H1 (cell line): ENCODE data around the gene ZC3HAV1. TPM values are rescaled to one million over a fixed set of nuclear protein-coding genes. Genes with fewer than 3 reads are reported as not detected.
"Not testable (repeated sequence)": the region's sequence is repeated elsewhere in the genome, so short reads cannot be mapped to it uniquely, and the experiment has no call there.

Source experiments
- CTCF ChIA-PET: fragments of 300-600 bp; sonication (Branson Sonifier 250); formaldehyde crosslinking; loops from one replicate; lab custom pipeline; 2021; ENCODE audit not compliant: partially characterized antibody; lab: Charles Lee
- POLR2A ChIA-PET: fragments of 300-600 bp; sonication (Branson Sonifier 250); formaldehyde crosslinking; loops from one replicate; lab custom pipeline; 2021; ENCODE audit warnings: inconsistent platforms; ENCODE audit not compliant: partially characterized antibody; lab: Charles Lee
- DNase-seq, 2 experiments: peaks; one replicate each; pipeline versions ENCODE4 v3.0.0 to v3.0.0-alpha.2; 2010 to 2022; ENCODE audit warnings: low spot score in 2 of 2, low read depth in 1 of 2, mixed read lengths in 1 of 2
- FAIRE-seq: peaks from 2 replicates; lab custom pipeline; 2011; peaks lifted over from hg19 to GRCh38; lab: Jason Lieb, UNC
- H2AFZ ChIP-seq: 2 replicates; pipeline ENCODE4 v1.8.1; 2012; ENCODE audit warnings: low read length, inconsistent platforms
- H2AK5ac ChIP-seq: 2 replicates; pipeline ENCODE4 v1.6.1; 2013; ENCODE audit warnings: low read depth, low read length
- H2BK120ac ChIP-seq: replicated peaks from 2 replicates; pipeline ENCODE3; 2013; ENCODE audit warnings: low read depth, low read length, inconsistent platforms
- H2BK12ac ChIP-seq: 2 replicates; pipeline ENCODE4 v1.6.1; 2013; ENCODE audit warnings: low read depth, low read length
- H2BK15ac ChIP-seq: 2 replicates; pipeline ENCODE4 v1.6.1; 2013; ENCODE audit warnings: low read length
- H2BK20ac ChIP-seq: 2 replicates; pipeline ENCODE4 v1.6.1; 2013; ENCODE audit warnings: low read length
- H2BK5ac ChIP-seq: 2 replicates; pipeline ENCODE4 v1.6.1; 2013; ENCODE audit warnings: low read depth, low read length
- H3K14ac ChIP-seq: 2 replicates; pipeline ENCODE4 v1.6.1; 2013; ENCODE audit warnings: inconsistent platforms; ENCODE audit not compliant: insufficient read length
- H3K18ac ChIP-seq: 2 replicates; pipeline ENCODE4 v1.6.1; 2013; ENCODE audit warnings: low read length; ENCODE audit errors: extremely low read depth
- H3K23ac ChIP-seq: 2 replicates; pipeline ENCODE4 v1.6.1; 2013; ENCODE audit warnings: inconsistent platforms; ENCODE audit not compliant: insufficient read length
- H3K23me2 ChIP-seq: 2 replicates; pipeline ENCODE4 v1.6.1; 2013; ENCODE audit warnings: low read depth, low read length
- H3K27ac ChIP-seq: 2 replicates; pipeline ENCODE4 v1.6.1; 2011; ENCODE audit warnings: low read depth, low read length, inconsistent platforms
- H3K27me3 ChIP-seq, 4 experiments: replicated peaks in 1 of 4; 1 replicate in 1 of 4; 2 replicates in 3 of 4; pipeline versions ENCODE4 v1.6.1 to v1.8.1; 2011 to 2013; ENCODE audit warnings: low read length in 3 of 4, mild to moderate bottlenecking in 3 of 4, inconsistent platforms in 2 of 4, mixed read lengths in 2 of 4, moderate library complexity in 1 of 4; ENCODE audit not compliant: control insufficient read depth in 3 of 4, insufficient read depth in 3 of 4; ENCODE audit errors: extremely low read depth in 1 of 4
- H3K36me3 ChIP-seq, 4 experiments: 2 replicates each; pipeline versions ENCODE4 v1.6.1 to v1.8.1; 2011 to 2013; ENCODE audit warnings: mild to moderate bottlenecking in 4 of 4, low read length in 3 of 4, moderate library complexity in 2 of 4, control low read depth in 1 of 4, inconsistent platforms in 1 of 4; ENCODE audit not compliant: insufficient read depth in 4 of 4, control insufficient read depth in 2 of 4
- H3K4ac ChIP-seq: replicated peaks from 2 replicates; pipeline ENCODE3; 2013; ENCODE audit warnings: low read length, low read depth, mixed read lengths, inconsistent platforms; ENCODE audit not compliant: insufficient read length
- H3K4me1 ChIP-seq, 4 experiments: replicated peaks in 1 of 4; 1 replicate in 1 of 4; 2 replicates in 3 of 4; pipeline versions ENCODE4 v1.6.1 to v1.8.1; 2011 to 2013; ENCODE audit warnings: low read length in 3 of 4, inconsistent platforms in 2 of 4, mixed read lengths in 1 of 4; ENCODE audit not compliant: insufficient read depth in 4 of 4, control insufficient read depth in 3 of 4
- H3K4me2 ChIP-seq, 2 experiments: 2 replicates each; pipeline versions ENCODE4 v1.6.1 to v1.8.1; 2011 to 2013; ENCODE audit warnings: low read depth in 2 of 2, low read length in 2 of 2, control low read depth in 1 of 2, inconsistent platforms in 1 of 2, mild to moderate bottlenecking in 1 of 2; ENCODE audit not compliant: insufficient read depth in 1 of 2
- H3K4me3 ChIP-seq, 4 experiments: fragments of 200-600, 300-600 bp in 1 of 4; sonication (generic), shearing (Covaris generic), sonication (Bioruptor Twin) in 1 of 4; 2 replicates each; pipeline versions ENCODE4 v1.5.1 to v1.8.1; 2011 to 2016; ENCODE audit warnings: low read length in 4 of 4, low read depth in 3 of 4, control low read depth in 2 of 4, inconsistent platforms in 2 of 4, mild to moderate bottlenecking in 2 of 4, mixed read lengths in 1 of 4, moderate library complexity in 1 of 4; ENCODE audit not compliant: insufficient read depth in 2 of 4; ENCODE audit errors: extremely low read depth in 1 of 4
- H3K56ac ChIP-seq: replicated peaks from 2 replicates; pipeline ENCODE3; 2013; ENCODE audit warnings: low read depth, mild to moderate bottlenecking, mixed read lengths, low read length, inconsistent platforms; ENCODE audit not compliant: insufficient read length
- H3K79me1 ChIP-seq: 2 replicates; pipeline ENCODE4 v1.6.1; 2013; ENCODE audit warnings: low read depth, low read length, control low read depth
- H3K79me2 ChIP-seq, 2 experiments: 2 replicates each; pipeline versions ENCODE4 v1.6.1 to v1.8.1; 2012 to 2013; ENCODE audit warnings: low read length in 2 of 2, mild to moderate bottlenecking in 2 of 2, inconsistent platforms in 1 of 2; ENCODE audit not compliant: insufficient read depth in 2 of 2, control insufficient read depth in 1 of 2
- H3K9ac ChIP-seq, 4 experiments: replicated peaks in 1 of 4; 1 replicate in 1 of 4; 2 replicates in 3 of 4; pipeline versions ENCODE4 v1.6.1 to v1.8.1; 2011 to 2013; ENCODE audit warnings: low read depth in 3 of 4, low read length in 3 of 4, control low read depth in 2 of 4, mild to moderate bottlenecking in 2 of 4, moderate library complexity in 2 of 4, inconsistent platforms in 1 of 4; ENCODE audit errors: extremely low read depth in 1 of 4
- H3K9me3 ChIP-seq, 2 experiments: 2 replicates each; pipeline versions ENCODE4 v1.6.1 to v1.8.1; 2012 to 2013; ENCODE audit warnings: mild to moderate bottlenecking in 2 of 2, moderate library complexity in 2 of 2, control low read depth in 1 of 2, inconsistent platforms in 1 of 2, low read depth in 1 of 2, low read length in 1 of 2, mixed read lengths in 1 of 2; ENCODE audit not compliant: insufficient read depth in 2 of 2
- H4K20me1 ChIP-seq, 2 experiments: replicated peaks in 1 of 2; 2 replicates each; pipeline versions ENCODE3 to v1.8.1; 2011 to 2013; ENCODE audit warnings: inconsistent platforms in 2 of 2, low read length in 2 of 2, mild to moderate bottlenecking in 1 of 2; ENCODE audit not compliant: insufficient read depth in 2 of 2, control insufficient read depth in 1 of 2
- H4K5ac ChIP-seq: 2 replicates; pipeline ENCODE4 v1.6.1; 2013; ENCODE audit warnings: low read length, low read depth, mixed read lengths, inconsistent platforms; ENCODE audit not compliant: insufficient read length
- H4K8ac ChIP-seq: 2 replicates; pipeline ENCODE4 v1.8.0; 2013; ENCODE audit warnings: mild to moderate bottlenecking, moderate library complexity, low read length, inconsistent platforms; ENCODE audit not compliant: insufficient read depth; ENCODE audit errors: extremely low read depth
- H4K91ac ChIP-seq: replicated peaks from 2 replicates; pipeline ENCODE3; 2013; ENCODE audit warnings: low read length, mixed read lengths, inconsistent platforms; ENCODE audit not compliant: insufficient read length
- WGBS, 2 experiments: shearing (Covaris generic) in 1 of 2; methylation state at CpG; one replicate each; pipeline versions ENCODE4 v1.1.6 to v1.1.7; 2013 to 2015; ENCODE audit warnings: low lambda C conversion rate in 2 of 2, mixed read lengths in 2 of 2, inconsistent platforms in 1 of 2, low coverage in 1 of 2, missing lambda C conversion rate in 1 of 2; ENCODE audit not compliant: insufficient replicate concordance in 2 of 2, insufficient coverage in 1 of 2, insufficient read length in 1 of 2; ENCODE audit errors: extremely low coverage in 1 of 2, missing lambda C conversion rate in 1 of 2; 5-methylcytosine and 5-hydroxymethylcytosine counted together
- polyA plus RNA-seq, 7 experiments: library from polyadenylated mRNA; depleted of rRNA in 3 of 7; stranded (reverse) in 5 of 7; unstranded in 2 of 7; fragments of >200 nt in 5 of 7; fragments of 200-250 nt in 2 of 7; gene quantifications; 1 replicate in 5 of 7; 2 replicates in 1 of 7; 4 replicates in 1 of 7; pipeline versions ENCODE4 v1.2.1 to v1.2.3, GENCODE V29; 2011 to 2013; ENCODE audit warnings: missing spikeins in 2 of 7, mixed read lengths in 2 of 7
- total RNA-seq: library from RNA; stranded (reverse); fragmentation: NEBNext Ultra II Directional; extraction: Animal tissue kit (Norgen Biotek cat#: 25700); gene quantifications from 2 replicates; pipeline ENCODE4 v1.2.1, GENCODE V29; 2021

The ZC3HAV1 gene
- total and polyA plus RNA-seq, 2 of the 8 experiments (the other 6 are each of a cell fraction or from before 2014, with no cell fraction given), result 22.5 to 43.4 TPM

- H3K23me2 ChIP-seq, H4K5ac ChIP-seq, H3K9me3 ChIP-seq, H2BK20ac ChIP-seq, H3K4me1 ChIP-seq, H3K27me3 ChIP-seq, H3K4me3 ChIP-seq, H3K79me1 ChIP-seq, H4K91ac ChIP-seq, H4K20me1 ChIP-seq, H3K4me2 ChIP-seq, H3K4ac ChIP-seq, H3K9ac ChIP-seq, H3K27ac ChIP-seq, FAIRE-seq, H2BK15ac ChIP-seq, H3K14ac ChIP-seq, H4K8ac ChIP-seq, H3K23ac ChIP-seq, H3K56ac ChIP-seq, H2AK5ac ChIP-seq, H2BK12ac ChIP-seq, DNase-seq, H2AFZ ChIP-seq, H2BK5ac ChIP-seq, H2BK120ac ChIP-seq, H3K18ac ChIP-seq, H3K79me2 ChIP-seq: not testable (repeated sequence)
- 93% methylated on average over 5 of the region's 5 CpGs; no CpG with 5 or more reads in 1 of the 2 experiments for WGBS, 2 experiments
- peaks cover 7 to 45% (median 22%) of the 10 kb centered on the region in 4 experiments; a peak in 7 of 8 replicates for H3K36me3 ChIP-seq
- POLR2A ChIA-PET, result interaction anchor here (0.8 to 1.5 kb wide), 3 partner anchors 8 to 20 kb away, joined by 3 to 8 read pairs (median 3); no protein-coding TSS in a partner anchor
- CTCF ChIA-PET, result interaction anchor here (0.6 to 1.4 kb wide), 5 partner anchors 11 to 1680 kb away, joined by 3 to 5 read pairs (median 3); no protein-coding TSS in a partner anchor
These were observed 83.7 kb downstream of the ZC3HAV1 start for GRCh38 chr7:139025861-139026260.
